ENCODE data around the gene SIGLEC9.

DNA sequence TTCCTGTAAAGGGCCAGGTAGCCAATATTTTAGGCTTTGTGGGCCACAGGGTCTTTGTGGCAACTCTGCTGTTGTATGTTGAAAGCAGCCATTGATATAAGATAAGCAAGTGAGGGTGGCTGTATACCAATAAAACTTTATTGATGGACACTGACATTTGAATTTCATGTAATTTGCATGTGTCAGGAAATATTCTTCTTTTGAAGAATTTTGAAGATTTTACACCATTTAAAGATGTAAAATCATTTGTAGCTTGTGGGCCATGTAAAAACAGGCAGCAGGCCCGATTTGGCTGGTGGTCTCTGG lies 14.1 kb upstream of the SIGLEC9 start:
- no peak for TF ChIP-seq EZH2phosphoT487 (IDR thresholded peaks at IDR 0.05; ENCODE audit: borderline replicate concordance, low read length)
- TF ChIP-seq CTCF (conservative IDR thresholded peaks at IDR 0.05; ENCODE audit: low read depth, low read length), result no peak

Measured in PC-3 (cell line).